HG03097 (cell line): ENCODE measurements around the gene GABBR2.

ENCODE experiments used
- ATAC-seq: cut with Tn5 transposase; IDR thresholded peaks from one replicate; pipeline ENCODE4 v1.9.1; 2021; ENCODE audit not compliant: unreplicated experiment, low FRiP score

The GABBR2 gene

GRCh38 chr9:98708933-98709911 is at the start of gene GABBR2:
TSS of gene GABBR2 (minus strand) at chr9:98708935. CDS start at chr9:98708737, 198 bp downstream.
- ATAC-seq, result no peak

GRCh38 chr9:98755006-98755618 is 46.4 kb upstream of the GABBR2 start:
- ATAC-seq, result no peak

- ATAC-seq, result no peak
Observed at GRCh38 chr9:98751210-98751609, 42.5 kb upstream of the GABBR2 start.

GRCh38 chr9:98750364-98751060 is 41.8 kb upstream of the GABBR2 start:
- no peak for ATAC-seq

GRCh38 chr9:98747476-98747875 is 38.7 kb upstream of the GABBR2 start:
- ATAC-seq, result no peak

- no peak for ATAC-seq
Observed at GRCh38 chr9:98745470-98745869, 36.7 kb upstream of the GABBR2 start.

GRCh38 chr9:98743818-98744611 is 35.3 kb upstream of the GABBR2 start:
- ATAC-seq, result no peak

- no peak for ATAC-seq
Observed at GRCh38 chr9:98743329-98743728, 34.6 kb upstream of the GABBR2 start.

- ATAC-seq, result no peak
Observed at GRCh38 chr9:98742325-98743280, 33.9 kb upstream of the GABBR2 start.

- ATAC-seq, result no peak
Observed at GRCh38 chr9:98740226-98740881, 31.6 kb upstream of the GABBR2 start.

GRCh38 chr9:98738741-98739140 is 30.0 kb upstream of the GABBR2 start:
- no peak for ATAC-seq

- no peak for ATAC-seq
Observed at GRCh38 chr9:98736226-98736625, 27.5 kb upstream of the GABBR2 start.

- ATAC-seq, result no peak
Observed at GRCh38 chr9:98732801-98733200, 24.1 kb upstream of the GABBR2 start.

- no peak for ATAC-seq
Observed at GRCh38 chr9:98732091-98732490, 23.4 kb upstream of the GABBR2 start.

- ATAC-seq, result no peak
Observed at GRCh38 chr9:98730871-98731270, 22.1 kb upstream of the GABBR2 start.

GRCh38 chr9:98728500-98728899 is 19.8 kb upstream of the GABBR2 start:
- no peak for ATAC-seq

GRCh38 chr9:98727428-98727827 is 18.7 kb upstream of the GABBR2 start:
- ATAC-seq, result no peak

GRCh38 chr9:98726735-98727134 is 18.0 kb upstream of the GABBR2 start:
- no peak for ATAC-seq
